NCI-H82 (cell line): ENCODE measurements around the gene ADGRL1.
A peak's percentile ranks its signal among the peaks of the same experiment; 100 is the strongest.

Experiments used
- DNase-seq: peaks from one replicate; lab custom pipeline; 2025; lab: John Stamatoyannopoulos, UW

The ADGRL1 gene

GRCh38 chr19:14112809-14113385, 93.1 kb downstream of the ADGRL1 start:
- peak; percentile 60 for DNase-seq

- no peak for DNase-seq
Measured at GRCh38 chr19:14112051-14112808, 93.7 kb downstream of the ADGRL1 start.

- no peak for DNase-seq
Measured at GRCh38 chr19:14111486-14111885, 94.5 kb downstream of the ADGRL1 start.

- DNase-seq: no peak
Measured at GRCh38 chr19:14110650-14111049, 95.3 kb downstream of the ADGRL1 start.

GRCh38 chr19:14107581-14108461, 98.1 kb downstream of the ADGRL1 start:
- DNase-seq: no peak

GRCh38 chr19:14106840-14107239, 99.1 kb downstream of the ADGRL1 start:
- no peak for DNase-seq

- no peak for DNase-seq
Measured at GRCh38 chr19:14105680-14106079, 100.3 kb downstream of the ADGRL1 start.

GRCh38 chr19:14103310-14103709, 102.7 kb downstream of the ADGRL1 start:
- DNase-seq: no peak

- DNase-seq: no peak
Measured at GRCh38 chr19:14102756-14103155, 103.2 kb downstream of the ADGRL1 start.

GRCh38 chr19:14102102-14102696, 103.8 kb downstream of the ADGRL1 start:
- DNase-seq: no peak

- no peak for DNase-seq
Measured at GRCh38 chr19:14101003-14101545, 104.9 kb downstream of the ADGRL1 start.
